ENCODE data around the gene KRTAP10-1. TPM values are rescaled to one million over a fixed set of nuclear protein-coding genes. Genes with fewer than 3 reads are reported as not detected.

The KRTAP10-1 gene
- total RNA-seq, 1 donor from 2014 or later, result not detected

DNA sequence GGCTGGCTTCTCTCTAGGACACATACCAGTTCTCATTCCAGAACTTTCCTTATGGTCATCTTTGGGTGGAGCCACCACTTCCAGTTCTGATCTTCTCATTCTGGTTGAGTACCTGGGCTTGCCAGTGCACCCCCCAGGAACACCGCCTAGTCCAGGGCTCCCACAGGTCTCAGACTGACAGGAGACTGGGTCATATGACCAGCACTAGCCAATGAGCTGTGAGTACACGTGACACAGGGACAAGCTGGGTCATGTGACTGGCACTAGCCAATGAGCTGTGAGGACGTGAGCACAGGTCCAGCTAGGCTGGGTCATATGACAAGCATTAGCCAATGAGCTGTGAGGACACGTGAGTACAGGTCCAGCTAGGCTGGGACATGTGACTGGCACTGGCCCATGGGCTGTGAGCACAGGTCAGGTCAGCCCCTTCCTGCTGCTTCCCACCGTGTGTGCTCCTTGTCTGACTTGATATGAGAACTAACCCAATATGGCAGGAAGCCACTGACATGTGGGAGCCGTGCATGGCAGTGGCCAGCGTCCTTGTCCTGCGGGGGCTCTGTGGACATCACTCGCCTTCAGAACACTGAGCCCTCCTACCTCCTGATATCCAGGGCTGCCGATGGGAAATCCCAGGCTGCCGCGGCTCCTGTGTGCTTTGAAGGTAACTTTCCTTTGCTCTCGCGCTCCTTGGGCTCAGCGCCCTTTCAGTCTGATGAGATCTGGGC, 22.7 kb downstream of the KRTAP10-1 start:
- DNase-seq (ENCODE audit: low read depth), result no peak

GRCh38 chr21:44516828-44517174, 23.2 kb downstream of the KRTAP10-1 start:
- DNase-seq (ENCODE audit: low read depth), result no peak

DNA sequence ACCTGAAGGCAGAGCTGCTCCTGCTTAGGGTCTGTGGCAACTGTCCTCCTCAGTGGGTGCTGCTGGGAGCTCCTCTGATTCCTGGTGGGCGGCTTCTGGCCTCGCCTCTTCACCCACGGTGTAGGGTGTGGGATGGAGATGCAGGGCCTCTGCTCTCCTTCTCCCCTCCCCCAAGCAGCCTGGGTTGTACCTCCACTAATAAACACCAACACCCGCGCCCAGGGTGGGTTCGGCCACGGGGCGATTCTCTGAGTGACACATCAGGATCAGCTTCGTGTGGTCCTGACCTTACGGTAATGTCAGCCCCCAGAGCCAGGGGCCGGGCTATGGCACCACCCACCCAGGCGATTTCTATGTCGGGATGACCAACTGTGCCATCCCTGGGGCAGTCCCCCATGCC, 23.7 kb downstream of the KRTAP10-1 start:
- no peak for DNase-seq (ENCODE audit: low read depth)

DNA sequence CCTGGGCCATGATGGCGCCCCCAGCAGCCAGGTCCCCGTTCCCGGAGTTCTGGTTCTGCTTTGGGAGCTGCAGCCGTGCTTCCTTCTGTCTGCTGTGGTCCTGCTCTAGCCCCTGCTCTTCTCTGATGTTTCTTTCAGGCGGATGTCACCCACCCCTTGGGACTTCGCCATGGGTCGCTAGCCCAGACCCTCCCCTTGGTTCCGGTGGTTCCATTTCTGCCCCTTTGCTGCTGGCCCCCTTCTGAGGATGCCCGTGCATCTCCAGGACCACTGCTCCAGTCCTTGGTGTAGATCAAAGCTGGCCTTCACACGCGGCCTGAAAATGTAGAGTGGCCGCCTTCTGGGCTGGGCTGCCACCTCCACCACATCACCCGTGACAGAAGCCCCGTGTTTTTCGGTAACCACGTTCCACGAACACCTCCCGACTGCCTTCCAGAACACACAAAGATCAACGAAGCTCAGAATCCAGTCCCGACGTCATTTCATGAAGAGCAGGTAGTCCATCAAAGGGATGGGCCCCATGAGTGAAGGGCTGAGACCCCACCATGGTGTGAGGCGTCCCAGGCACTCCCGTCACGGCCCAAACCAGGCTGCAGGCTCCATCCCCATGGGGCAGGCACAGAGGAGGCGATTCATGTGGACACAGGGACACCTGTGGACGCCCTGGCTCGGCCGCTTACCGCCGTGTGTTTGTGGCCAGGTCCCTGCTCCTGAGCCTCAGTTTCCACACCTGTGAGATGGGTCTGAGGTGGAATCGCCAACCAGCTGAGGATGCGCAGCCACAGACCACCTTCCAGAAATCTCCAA, 24.4 kb downstream of the KRTAP10-1 start:
- no peak for DNase-seq (ENCODE audit: low read depth)

DNA sequence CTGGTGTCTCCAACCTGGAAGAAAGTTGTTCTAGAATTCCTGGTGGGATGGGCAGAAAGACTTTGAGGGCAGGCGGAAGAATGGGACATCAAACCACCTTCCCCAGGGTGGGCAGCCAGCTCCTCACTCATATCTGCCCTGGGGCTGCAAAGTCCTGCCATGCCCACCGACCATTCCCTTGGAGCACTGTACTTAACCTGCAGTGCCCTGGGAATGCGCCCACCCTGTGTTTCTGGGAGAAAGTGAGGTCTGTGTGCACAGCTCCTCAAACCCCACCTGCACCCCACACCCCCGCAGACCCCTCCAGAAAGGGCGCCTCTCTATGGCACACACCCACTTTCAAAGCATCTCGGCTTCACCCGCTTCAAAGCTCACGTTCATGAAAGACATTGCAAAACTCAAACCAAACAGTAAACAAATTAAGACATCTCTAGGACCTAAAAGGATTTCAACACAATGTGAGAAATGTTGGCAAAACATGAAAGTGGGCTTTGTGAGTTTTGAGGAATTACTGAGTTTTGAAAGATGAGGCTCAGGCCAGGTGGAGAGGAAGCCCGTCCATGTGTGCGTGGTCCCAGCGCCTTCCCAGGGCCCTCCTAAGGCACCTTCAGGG, 25.1 kb downstream of the KRTAP10-1 start:
- DNase-seq (ENCODE audit: low read depth), result no peak

DNA sequence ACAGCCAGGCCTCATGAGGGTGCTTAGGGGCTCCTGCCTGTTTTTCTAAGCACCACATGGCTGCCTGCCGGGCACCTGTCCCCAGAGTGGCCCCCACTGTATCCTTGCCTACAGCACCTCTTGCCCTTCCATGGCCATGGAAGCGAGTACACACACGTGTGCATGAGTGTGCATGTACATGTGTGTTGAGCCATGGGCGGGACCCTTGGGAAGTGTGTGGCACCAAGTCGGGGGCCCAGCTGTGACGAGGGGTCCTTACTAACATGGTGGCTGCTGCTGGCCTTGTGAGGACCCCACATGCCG, 25.8 kb downstream of the KRTAP10-1 start:
- DNase-seq (ENCODE audit: low read depth), result no peak

DNA sequence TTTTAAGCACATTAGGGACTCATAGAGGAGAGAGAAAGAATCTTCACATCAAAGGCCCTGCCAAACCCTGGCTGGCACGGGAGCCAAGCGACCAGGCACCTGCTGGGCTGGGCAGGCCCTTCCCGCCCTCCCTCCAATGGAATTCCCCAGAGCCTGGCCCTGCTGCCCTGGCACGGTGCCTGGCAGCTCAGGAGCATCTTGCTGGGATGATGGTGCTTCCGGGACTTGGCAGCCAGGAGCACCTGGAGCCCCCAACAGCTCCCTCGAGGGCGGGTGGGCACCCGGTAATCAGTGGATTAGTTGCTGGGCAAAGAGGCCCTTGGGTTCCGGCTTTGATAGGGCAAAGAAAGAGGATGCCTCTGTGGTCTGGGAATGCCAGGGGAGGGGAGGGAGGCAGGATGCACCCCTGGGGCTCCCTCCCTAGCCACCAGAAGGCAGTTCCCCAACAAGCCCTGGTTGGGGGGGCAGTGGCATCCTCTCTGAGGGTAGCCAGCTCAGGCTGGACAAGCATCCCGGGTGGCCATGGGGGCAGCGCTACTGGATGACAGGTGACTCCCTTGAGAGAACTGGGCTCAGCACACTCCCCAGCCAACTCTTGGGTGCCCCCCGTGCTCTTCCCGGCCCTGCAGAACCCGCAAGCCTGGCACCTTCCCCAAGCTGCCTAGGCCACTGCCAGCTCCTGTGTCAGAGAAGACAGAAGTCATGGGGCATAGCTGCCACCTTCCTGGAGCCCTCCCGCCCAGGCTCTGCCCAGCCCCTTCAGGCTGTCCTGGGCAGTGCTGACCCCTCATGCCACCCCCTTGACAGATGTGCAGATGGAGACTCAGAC, 26.4 kb downstream of the KRTAP10-1 start:
- DNase-seq (ENCODE audit: low read depth), result no peak

- no peak for DNase-seq (ENCODE audit: low read depth)
Observed at GRCh38 chr21:44512496-44513388, 27.3 kb downstream of the KRTAP10-1 start.

DNA sequence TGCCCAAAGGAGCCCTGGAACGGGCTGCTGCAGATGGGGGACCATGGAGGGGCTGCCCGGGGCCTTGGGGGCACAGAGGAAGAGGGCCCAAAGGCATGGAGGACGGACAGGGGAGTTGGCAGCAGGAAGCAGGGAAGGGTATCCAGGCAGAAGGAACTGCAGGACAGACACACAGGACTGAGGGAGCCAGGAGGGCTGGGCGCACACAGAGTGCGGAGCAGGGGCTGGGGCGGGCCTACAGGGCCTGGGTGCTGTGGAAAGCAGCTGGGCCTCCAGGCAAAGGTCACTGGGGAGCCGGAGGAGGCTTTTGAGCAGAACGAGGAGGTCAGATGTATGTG, 28.1 kb downstream of the KRTAP10-1 start:
- DNase-seq (ENCODE audit: low read depth), result no peak

DNA sequence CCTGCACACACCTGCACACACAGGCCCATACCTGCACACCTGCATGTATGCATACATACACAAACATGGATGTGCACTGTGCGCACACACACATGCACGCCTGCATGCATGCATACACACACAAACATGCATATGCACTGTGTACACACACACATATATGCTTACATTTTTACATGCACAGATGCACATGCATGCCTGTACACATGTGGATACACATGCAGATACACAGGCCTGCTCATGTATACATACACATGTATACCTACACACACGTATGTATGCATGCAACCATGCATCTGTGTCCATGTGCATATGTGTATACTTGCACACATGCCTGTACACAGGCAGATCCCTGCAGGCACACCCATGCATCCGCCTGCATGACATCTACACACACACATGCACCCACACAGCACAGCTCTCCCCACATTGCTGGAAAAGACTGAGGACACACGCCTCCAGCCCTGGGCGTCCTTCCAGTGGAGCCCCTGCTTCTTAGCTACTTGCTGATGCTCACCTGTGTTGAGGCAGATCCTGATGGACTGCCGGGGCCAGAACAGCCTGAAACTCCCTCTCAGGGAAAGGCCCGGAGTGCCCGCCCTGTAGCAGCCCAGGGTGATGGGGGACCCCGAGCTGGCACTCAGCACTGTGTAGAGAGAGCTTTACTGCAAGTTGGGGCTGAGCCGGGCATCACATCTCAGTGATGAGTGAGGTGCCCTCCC, 28.6 kb downstream of the KRTAP10-1 start:
- no peak for DNase-seq (ENCODE audit: low read depth)

DNA sequence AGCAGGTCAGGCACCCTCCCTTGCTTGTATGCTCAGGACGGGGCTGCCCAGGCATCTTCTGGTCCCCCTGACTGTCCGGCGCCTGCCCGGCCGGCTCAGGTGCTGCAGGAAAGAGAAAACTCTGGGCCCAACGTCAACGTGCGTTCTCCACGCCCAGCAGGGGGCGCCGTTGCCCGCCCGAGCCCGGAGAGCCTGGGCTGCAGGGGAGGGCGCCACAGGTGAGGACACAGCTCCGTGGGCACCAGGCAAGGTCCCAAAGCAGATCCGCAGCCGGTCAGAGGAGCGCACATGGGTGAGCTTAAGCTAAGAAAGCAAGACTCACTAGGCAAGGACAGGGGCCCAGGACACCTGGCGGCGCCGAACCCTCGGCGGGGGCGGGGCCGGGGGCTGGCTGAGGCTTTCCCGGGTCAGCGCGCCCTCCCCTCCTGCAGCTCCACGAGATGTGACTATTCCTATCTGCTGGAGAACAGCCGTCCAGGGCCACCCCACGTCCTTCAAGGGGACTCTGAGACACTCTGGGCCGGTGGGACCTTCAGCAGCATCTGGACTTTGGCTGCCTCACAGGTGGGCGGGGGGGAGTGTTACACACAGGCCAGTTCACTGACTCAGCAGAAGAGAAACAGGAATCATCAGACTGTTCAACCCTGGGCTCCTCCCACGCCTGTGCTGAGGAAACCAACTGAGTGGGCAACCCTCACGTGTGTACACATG, 29.3 kb downstream of the KRTAP10-1 start:
- peak; percentile 31 for DNase-seq (ENCODE audit: low read depth)

GRCh38 chr21:44510109-44510507, 29.9 kb downstream of the KRTAP10-1 start:
- DNase-seq (ENCODE audit: low read depth), result no peak

DNA sequence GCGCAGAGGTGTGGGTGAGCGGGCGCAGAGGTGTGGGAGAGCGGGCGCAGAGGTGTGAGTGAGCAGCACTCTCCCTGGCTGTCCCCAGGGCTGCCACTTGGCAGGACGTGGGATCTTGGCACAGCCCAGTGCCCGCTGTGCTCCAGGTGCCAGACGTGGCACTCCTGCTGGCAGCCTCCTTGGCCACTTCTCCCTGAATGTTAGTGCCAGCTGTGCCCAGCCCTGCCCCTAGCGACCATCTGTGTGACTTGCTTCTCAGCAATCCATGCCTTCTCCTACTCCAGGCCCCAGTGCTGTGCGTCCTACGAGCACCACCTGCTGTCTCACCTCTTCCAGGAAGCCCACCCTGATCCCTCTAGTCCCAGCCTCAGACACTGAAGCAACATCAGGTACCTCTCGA, 30.5 kb downstream of the KRTAP10-1 start:
- DNase-seq (ENCODE audit: low read depth), result peak; percentile 45

DNA sequence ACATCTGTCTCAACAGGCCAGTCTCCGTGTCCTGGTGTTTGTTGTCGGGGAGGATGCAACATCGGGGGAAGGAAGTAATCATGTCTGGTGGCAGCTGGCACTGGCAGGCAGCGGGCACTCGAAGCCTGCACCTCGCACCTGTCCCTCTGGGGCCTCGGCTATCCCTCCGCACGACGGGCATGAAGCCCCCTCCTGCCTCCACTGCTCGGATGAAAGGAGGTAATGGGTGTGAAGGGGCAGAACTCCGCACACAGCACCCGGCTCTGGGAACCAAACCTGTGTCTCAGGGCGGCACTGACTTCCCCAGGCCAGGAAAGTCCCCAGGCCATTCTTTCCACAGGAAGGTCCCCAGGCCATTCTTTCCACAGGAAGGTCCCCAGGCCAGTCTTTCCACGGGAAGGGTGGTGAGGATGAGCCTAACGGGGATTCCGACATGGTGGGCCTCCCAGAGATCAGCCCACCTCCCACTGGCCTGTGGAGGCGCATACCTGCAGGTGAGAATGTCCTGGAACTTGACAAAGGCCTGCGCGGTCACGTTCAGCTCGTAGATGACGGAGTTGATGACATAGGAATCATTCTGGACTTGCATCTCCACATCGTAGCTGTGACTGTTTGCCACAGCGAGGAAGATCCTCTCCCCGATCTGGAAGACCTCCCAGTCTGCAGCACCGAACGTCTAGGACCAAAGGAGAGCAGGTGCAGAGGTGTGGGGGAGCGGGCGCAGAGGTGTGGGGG, 31.1 kb downstream of the KRTAP10-1 start:
- DNase-seq (ENCODE audit: low read depth), result no peak

- DNase-seq (ENCODE audit: low read depth), result no peak
Observed at GRCh38 chr21:44508426-44508710, 31.6 kb downstream of the KRTAP10-1 start.

- DNase-seq (ENCODE audit: low read depth), result no peak
Observed at GRCh38 chr21:44507673-44508425, 32.1 kb downstream of the KRTAP10-1 start.

DNA sequence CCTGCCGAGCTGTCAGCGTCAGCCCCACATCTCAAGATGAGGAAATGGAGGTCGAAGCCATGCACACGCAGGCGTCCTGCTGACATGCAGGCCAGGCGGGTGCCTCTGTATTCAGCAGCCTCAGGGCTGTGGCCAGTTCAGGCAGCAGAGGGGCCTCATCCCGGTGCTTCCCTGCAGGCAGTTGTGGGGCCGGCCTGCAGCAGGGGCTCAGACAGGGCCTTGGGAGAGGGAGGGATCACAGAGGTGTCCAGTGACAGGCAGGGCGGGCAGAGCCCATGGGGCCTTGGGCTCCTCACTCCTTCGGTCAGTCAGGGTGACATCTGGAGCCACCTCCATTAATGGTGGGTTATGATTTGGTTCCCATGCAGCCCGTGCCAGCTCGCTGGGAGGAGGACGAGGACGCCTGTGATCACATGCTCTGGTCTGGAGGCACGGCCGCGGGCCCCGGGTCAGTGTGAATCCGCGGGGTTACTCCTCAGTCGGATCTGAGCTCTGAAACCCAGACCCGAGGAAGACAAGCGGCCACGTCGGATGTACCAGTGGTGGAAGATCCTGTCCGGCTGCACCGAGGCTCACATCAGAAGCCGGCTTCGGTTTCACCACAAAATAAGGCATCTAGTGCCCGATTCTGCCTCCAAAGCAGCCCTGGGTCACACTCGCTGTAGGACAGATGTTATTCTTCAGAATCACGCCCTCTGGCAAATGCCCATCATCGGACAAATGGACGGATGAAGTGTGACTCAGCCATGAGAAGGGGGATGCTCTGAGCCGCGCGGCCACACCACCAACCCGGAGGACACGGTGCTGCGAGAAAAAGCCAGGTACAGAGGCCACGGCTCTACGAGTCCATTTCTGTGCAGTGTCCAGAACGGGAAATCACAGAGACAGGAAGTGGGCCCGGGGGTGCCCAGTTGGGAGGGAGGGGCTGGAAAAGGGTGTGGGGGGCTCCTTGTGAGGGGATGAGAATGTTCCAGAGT, 33.4 kb downstream of the KRTAP10-1 start:
- DNase-seq (ENCODE audit: low read depth), result no peak
